ENCODE results near the gene SSBP3.
"Not testable (repeated sequence)": the region's sequence is repeated elsewhere in the genome, so short reads cannot be mapped to it uniquely, and the experiment has no call there.

The SSBP3 gene

GRCh38 chr1:54347955-54348699, 58.1 kb downstream of the SSBP3 start:
- no peak for DNase-seq

DNA sequence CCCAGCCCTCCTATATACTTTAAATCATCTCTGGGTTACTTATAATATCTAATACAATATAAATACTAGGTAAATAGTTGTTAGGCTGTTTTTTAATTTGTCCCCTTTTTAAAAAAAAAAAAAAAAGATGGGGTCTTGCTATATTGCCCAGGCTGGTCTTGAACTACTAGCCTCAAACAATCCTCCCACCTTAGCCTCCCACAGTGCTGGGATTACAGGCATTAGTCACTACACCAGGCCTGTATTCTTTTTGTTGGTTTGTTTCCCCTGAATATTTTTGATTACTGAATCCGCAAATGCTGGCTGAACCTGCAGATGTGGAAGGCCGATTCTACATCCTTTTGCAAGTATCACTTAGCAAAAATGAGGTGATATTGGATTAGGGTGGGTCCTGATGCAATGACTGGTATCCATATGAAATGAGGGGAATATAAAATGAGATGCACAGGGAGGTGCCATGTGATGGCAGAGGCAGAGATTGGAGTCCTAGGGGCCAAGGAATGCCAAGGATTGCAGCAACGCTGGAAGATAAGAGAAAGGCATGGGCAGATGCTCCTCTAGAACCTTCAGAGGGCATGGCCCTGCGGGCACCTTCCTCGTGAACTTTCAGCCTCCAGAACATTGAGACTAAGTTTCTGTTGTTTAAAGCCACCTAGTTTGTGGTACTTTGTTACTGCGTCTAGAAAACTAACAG, 58.8 kb downstream of the SSBP3 start:
- DNase-seq = no peak

DNA sequence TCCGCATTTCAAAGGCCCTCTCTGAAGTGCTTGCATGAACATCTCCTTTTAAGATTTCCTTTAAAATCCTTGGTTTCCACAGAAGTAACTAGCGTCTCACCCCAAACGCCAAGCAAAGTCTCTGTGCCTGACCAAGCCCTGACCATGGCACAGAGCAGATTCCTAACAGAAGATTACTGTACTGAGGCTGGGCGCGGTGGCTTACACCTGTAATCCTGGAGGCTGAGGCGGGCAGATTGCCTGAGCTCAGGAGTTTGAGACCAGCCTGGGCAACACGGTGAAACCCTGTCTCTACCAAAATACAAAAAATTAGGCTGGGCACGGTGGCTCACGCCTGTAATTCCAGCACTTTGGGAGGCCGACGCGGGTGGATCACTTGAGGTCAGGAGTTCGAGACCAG, 60.6 kb downstream of the SSBP3 start:
- not testable (repeated sequence) for DNase-seq

DNA sequence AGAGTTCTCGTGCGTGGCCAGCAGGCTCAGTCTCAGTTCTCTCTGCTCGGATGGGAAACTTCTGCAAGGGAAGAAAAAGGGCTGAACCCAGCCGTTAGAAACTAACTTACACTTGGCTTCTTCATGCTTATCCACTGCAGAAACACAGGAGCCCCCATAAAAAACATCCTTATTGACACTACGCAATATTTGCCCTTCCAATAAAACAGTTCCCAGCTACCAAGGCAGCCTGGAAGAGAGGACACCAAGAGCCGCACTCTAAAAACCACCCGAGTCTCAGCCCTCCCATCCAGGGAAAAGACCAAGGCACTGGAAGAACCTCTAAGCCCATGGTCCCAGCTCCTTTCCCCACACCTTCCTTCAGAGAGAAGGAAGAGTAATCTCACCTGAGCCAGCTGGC, 61.1 kb downstream of the SSBP3 start:
- DNase-seq = no peak

GRCh38 chr1:54342742-54343687, 63.2 kb downstream of the SSBP3 start:
- DNase-seq = no peak

DNA sequence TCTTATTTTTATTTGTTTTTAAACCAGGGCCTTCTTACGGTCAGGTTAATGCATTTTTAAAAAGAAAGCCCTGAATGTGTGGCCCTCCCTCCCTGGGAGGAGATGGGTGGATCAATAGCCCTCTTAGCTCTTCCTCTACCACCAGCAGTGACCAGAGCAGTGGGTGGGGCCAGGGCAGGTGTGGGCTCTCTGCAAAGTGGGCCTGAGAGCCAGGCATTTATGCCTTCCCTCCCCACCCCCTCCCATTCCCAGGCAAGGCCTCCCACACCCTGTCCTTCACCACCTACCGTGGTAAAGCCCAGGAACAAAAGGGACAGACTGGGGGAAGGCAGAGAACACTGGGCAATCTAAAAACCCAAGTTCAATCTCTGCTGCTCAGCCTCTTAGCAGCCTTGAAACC, 63.9 kb downstream of the SSBP3 start:
- no peak for DNase-seq

DNA sequence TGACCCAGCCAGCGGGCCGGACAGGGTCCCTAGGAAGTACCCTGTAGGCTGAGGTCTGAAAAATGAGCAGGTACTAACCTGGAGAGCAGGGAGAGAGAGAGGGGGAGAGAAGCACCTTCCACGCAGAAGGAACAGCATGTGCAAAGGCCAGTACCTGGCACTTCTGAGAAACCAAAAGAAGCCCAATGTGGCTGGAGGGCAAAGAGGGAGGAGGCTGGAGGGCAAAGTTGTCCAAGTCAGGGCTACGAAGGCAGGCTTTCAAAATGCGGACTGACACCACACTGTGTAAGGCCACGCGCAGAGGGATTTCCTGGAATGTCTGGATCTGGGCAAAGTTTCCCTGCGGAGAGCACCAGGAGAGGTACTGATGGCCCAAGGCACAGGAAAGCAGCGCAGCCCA, 64.4 kb downstream of the SSBP3 start:
- no peak for DNase-seq

DNA sequence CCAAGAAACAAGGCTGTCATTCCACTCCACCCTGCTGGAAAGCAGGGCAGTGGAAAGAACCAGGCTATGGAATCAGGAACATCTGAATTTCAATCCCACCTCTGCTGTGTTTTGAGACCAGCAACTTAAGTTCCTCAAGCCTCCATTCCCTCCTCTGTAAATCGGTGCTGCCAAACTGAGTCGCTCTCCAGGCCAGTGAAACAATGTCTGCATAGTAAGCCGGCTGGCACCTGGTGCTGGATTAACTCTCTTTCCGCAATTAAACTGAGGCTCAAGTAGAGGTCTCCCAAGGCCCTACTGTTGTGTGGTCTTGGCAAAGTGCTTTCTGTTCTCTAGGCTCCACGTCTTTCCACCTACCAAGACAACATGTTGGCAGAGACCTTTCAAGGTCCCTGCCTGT, 65.3 kb downstream of the SSBP3 start:
- DNase-seq = no peak

DNA sequence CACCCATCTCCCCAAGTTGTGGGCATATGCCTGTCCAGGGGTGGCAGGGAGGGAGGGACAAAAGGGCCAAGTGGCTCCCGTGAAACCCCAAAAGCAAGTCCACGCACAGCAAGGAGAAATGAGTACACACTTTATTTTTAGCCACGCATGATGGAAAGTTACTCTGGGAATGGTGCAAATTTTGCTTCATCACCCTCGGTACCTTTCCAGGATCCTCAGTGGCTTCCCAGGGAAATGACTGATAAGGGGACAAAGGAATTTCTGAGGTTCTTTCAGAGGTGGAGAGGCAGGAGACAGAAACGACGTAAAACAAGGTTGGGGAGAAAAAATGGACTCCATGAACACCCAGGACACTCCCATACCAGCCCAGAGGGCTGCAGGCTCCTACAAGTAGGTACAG, 65.8 kb downstream of the SSBP3 start:
- no peak for DNase-seq

DNA sequence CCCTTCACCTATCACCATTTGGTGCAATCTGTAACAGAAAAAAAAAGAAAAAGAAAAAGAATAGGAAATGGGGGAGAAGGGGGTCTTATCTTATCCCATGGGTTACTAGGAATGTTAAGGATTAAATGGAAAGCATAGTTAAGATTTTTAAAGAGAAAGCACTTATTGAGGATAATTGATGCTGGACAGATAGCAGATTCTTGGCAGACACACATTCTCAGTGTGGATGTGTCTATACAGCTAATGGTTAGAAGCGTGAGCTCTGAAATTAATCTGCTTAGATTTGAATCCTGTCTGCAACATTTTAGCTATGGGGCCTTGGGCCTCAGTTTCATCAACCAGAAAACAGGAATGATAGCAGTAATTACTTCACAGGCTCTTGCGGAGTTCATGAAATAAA, 67.1 kb downstream of the SSBP3 start:
- no peak for DNase-seq

GRCh38 chr1:54338464-54338863, 67.7 kb downstream of the SSBP3 start:
- DNase-seq = no peak

GRCh38 chr1:54337928-54338327, 68.3 kb downstream of the SSBP3 start:
- DNase-seq = no peak

DNA sequence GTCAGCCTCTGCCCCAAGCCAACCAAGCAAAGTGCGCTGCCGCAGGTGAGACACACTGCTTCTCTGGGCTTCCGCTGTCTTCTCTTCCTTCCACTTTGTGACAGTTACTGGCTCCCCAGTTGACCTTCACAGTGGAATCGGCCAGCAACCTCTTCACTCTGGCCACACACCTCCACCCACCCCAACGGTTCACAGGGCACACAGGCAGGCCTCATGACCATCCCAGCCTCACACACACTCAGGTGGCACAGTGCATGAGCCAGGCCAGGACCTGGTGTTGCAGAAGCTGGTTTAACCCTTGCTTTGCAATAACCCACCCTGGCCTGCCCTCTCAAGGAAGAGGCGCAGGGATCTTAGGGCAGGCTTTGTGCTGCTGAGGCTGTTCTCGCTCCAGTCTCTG, 69.2 kb downstream of the SSBP3 start:
- no peak for DNase-seq

GRCh38 chr1:54336116-54336515, 70.1 kb downstream of the SSBP3 start:
- no peak for DNase-seq

- DNase-seq = no peak
These were observed 70.5 kb downstream of the SSBP3 start for GRCh38 chr1:54335755-54336108.

DNA sequence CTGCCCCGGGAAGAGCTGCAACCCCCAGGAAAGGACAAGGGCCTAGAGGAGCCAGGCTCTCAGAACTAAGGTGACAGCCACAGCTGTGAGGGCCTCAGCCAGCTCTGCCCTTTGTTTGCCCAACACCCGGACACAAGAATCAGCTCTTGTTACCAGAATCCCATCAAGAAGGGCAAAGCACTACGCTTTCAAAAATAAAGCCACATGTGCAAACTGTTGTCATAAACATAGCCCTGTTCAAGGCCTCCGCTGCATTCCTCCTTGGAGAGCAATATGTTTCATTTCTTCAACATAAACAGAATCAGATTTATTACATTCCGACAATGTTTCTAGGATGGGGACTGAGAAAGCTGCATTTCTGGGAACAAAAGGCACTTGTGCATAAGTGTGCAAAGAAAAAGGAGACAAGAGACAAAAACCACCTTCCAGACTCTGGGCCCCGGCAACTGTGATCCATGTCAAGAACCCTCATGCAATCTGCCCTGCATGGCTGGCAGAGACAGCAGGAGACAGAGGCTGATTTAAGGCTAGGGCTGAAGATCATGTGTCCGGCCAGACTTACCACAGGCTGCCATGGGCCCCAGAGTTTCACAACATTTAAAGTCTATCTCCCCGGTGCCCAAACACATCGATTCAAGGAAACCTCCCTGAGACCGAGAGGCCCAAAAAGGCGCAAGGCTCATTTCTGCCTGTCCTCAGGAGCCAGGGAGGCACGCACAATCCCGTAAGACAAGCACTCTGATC, 71.0 kb downstream of the SSBP3 start:
- no peak for DNase-seq

GRCh38 chr1:54332781-54333585, 73.2 kb downstream of the SSBP3 start:
- DNase-seq = no peak

DNA sequence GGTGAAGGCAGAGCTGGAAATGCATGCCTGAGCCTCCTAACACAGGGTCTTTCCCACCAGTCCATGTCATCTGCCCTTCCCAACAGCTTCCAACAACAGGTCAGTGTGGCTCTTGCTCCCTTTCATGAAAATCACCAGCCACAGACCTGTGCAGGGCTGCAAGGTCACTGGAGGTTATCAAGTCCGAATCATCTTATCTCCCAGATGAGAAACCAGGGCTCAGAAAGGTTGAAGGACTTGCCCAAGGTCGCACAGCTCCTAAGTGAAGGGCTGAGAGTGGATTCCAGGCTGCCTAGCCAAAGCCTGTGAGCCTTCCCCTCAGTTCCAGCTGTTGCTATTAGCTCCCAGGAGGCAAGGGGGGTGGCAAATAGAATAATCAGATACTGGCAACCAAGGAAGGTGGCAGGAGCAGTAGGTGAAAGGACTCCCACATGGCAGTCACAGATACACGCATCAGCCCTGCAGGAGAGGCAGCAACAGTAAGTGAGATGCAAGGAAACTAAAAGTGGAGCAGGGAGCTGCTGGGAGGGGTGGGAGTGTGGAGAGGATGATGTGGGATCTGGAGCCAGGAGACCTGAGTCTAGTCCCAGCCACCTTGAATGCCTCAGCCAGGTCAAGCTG, 74.2 kb downstream of the SSBP3 start:
- no peak for DNase-seq

GRCh38 chr1:54331091-54331772, 75.0 kb downstream of the SSBP3 start:
- DNase-seq = no peak

GRCh38 chr1:54329312-54330003, 76.7 kb downstream of the SSBP3 start:
- DNase-seq = no peak
